Fibroblast of the aortic adventitia (primary cell): Measurements from ENCODE around the gene PLBD1. TPM values are rescaled to one million over a fixed set of nuclear protein-coding genes. Genes with fewer than 3 reads are reported as not detected.

ENCODE experiments used
- DNase-seq: peaks from one replicate; pipeline ENCODE4 v3.0.0-alpha.2; 2010; ENCODE audit warnings: low read depth
- H3K4me3 ChIP-seq: 2 replicates; pipeline ENCODE4 v1.5.1; 2011; ENCODE audit warnings: low read depth, mild to moderate bottlenecking, control low read depth, low read length, moderate library complexity
- total RNA-seq: library from RNA; depleted of rRNA; stranded (reverse); fragments of >200 nt; gene quantifications from 2 replicates; pipeline ENCODE4 v1.2.3, GENCODE V29; 2012; ENCODE audit warnings: low replicate concordance
- TF ChIP-seq, protein P1 (sequence below): IDR thresholded peaks from 2 replicates; pipeline ENCODE4 v1.5.1; 2011; ENCODE audit warnings: mild to moderate bottlenecking, low read length, control low read depth, inconsistent platforms; ENCODE audit not compliant: insufficient read depth

PLBD1 gene
- total RNA-seq, 1 donor: 2.4 TPM

DNA sequence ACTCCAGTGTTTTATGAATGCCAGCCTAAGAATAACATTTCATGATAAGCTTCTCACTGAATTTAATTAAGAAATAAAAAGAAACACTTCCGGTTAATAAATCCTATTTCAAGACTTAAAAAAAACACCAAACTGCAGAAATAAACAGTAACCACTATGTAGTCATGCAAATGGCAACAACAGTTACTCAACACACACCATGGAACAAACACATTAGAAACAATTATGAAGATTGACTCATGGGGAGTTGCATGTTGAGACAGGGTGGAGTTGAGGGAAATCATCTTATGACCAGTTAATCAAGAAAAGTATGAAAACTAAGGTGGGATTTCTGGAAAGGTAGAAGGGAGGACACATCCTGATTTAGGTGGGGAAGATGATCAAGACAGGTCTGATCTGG is 52.7 kb downstream of the PLBD1 start:
- TF ChIP-seq, protein P1, sequence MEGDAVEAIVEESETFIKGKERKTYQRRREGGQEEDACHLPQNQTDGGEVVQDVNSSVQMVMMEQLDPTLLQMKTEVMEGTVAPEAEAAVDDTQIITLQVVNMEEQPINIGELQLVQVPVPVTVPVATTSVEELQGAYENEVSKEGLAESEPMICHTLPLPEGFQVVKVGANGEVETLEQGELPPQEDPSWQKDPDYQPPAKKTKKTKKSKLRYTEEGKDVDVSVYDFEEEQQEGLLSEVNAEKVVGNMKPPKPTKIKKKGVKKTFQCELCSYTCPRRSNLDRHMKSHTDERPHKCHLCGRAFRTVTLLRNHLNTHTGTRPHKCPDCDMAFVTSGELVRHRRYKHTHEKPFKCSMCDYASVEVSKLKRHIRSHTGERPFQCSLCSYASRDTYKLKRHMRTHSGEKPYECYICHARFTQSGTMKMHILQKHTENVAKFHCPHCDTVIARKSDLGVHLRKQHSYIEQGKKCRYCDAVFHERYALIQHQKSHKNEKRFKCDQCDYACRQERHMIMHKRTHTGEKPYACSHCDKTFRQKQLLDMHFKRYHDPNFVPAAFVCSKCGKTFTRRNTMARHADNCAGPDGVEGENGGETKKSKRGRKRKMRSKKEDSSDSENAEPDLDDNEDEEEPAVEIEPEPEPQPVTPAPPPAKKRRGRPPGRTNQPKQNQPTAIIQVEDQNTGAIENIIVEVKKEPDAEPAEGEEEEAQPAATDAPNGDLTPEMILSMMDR: no peak
- H3K4me3 ChIP-seq: no peak overlapping the region
- DNase-seq: no peak

DNA sequence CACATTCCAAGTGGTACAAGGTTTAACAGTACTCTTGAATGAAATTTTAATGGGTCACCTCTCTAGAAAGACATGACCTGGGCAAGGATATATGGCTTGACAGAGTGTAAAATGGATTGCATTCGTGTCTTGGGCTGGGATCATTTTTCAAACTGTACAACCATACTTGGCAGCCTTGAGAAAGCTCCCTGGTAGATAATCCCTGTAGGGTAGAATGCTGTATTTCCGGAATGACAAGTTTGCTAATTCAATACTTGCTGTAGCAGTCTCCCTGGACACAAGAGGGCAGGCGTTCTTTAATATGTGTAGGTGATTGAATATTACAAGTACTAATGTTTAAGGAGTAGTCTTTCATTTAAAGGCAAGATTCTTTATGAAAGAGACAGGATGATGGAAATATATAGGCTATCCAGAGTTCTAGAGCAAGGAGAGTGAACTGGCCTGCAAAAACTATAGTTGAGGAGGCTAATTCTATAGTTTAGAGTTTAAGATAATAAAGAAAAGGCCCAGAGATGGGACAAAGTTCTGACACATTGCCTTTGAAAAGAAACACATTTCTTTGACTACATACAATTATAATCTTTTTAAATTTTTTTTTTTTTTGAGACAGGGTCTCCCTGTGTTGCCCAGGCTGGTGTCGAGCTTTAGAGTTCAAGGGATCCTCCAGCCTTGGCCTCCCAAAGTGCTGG is 53.4 kb downstream of the PLBD1 start:
- TF ChIP-seq, protein P1: peak; percentile 37

DNA sequence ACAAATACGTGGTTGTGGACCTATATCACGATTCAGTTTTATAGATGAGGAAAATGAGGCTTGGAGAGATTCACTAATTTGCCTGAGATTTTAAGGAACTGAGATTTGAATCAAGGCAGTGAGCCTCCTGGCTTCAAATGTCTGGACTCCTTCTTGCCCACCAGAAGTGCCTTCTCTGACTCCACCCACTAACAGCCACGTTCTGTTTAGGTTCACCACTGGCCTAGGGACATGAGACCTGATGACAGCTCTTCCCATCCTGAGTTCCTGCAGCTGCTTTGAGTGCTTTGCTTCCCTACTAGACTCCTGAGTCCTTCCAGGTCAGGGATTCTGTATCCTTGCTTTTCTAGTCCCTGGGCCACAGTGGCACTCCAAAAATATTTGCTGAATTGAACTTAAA is 57.1 kb downstream of the PLBD1 start:
- no peak for DNase-seq
- TF ChIP-seq, protein P1: no peak
- H3K4me3 ChIP-seq: no peak overlapping the region

More for the DNA sequence above, 53.4 kb downstream of the PLBD1 start:
- DNase-seq: peak; percentile 30
- no peak overlapping the region for H3K4me3 ChIP-seq

DNA sequence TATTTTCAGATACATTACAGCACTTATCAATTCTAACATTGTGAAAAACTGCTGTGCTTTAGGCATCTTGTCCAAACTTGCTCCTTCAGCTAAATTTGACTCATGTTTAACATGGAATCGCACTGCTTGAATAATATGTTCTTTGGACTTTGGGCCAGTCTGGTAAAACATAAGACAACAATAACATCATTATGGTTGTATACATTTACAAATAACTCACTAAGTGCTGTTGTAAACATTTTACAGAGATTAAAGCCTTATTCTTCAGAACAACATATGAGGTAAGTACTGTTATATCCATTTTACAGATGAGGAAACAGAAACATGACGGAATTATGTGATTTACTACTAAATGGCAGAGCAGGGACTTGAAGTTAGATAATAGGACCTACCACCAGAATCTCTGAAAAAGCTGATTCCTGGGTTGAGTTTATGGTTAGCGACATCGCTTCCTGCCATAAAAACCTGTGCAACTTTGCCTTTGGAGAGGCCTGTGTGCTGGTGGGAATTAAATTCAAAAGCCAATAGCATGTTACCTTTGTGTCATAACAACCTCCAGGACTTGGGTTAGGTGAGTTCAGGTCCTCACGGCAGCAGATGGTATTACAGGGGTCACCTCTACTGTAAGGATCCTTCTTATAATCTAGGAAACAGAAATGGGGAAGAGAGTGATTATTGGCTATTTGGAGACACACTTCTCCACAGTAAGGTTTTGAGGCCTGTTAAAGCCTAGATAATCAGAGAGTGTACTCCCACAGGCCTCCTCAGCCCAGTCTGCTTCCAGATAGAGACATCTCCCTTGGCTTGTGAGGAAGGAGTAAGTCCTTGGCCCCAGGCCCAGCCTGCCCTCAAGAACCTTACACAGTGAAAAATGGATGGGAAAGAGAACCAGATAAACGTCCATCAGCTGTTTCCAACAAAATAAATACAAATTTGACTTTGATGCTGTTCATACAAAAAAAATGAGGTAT is 61.8 kb downstream of the PLBD1 start:
- H3K4me3 ChIP-seq: no peak overlapping the region
- no peak for DNase-seq
- TF ChIP-seq, protein P1: no peak

DNA sequence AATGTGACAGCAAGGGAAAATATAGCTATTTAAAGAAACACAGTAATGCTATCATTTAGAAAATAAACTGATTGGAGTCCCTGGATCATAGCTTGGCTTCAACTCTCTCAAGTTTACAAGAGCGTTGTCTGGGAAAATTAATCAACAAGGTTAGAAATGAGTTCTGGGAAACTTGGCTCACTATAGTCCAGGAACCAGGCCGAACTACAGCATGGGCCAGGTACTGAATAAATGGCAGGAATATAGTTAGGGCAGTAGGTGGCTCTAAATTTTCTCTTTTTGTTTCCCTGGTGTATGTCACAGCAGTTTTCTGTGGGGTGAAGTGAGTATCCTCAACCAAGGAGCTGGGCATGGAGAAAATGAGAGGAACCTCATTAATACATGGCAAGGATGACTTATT is 72.4 kb downstream of the PLBD1 start:
- TF ChIP-seq, protein P1: no peak
- no peak for DNase-seq
- no peak overlapping the region for H3K4me3 ChIP-seq

DNA sequence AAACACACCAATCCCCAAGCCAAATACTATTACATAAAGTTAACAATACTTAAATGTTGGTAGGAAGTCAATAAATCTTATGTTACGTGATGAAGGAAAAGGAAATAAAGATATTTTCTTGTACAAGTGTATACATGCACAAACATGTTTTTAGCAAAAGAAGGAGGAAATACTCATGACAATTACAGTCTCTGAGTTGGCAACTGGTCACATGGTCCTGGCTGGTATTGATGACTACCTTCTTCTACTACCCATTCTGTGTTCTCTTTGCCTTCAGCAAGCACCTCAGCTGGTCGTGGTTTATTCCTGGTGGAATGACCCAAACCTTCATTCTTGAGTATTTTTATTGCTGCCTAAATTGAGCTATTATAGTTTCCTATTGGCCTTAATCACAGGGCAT is 84.8 kb downstream of the PLBD1 start:
- TF ChIP-seq, protein P1: no peak
- DNase-seq: no peak
- no peak overlapping the region for H3K4me3 ChIP-seq
